Parathyroid adenoma (tissue), 2 donors: Measurements from ENCODE around the gene C17orf107.

Source experiments
- H2AFZ ChIP-seq: fragments of 300-600 bp; sonication (generic); one replicate; pipeline ENCODE4 v1.7.0; 2017; ENCODE audit warnings: antibody characterized with exemption, mild to moderate bottlenecking
- H3K27ac ChIP-seq: fragments of 300-600 bp; sonication (generic); one replicate; pipeline ENCODE4 v1.7.0; 2017
- H3K27me3 ChIP-seq: fragments of 300-600 bp; sonication (generic); one replicate; pipeline ENCODE4 v1.7.0; 2017; ENCODE audit warnings: low read length; ENCODE audit not compliant: control insufficient read depth, insufficient read depth
- H3K36me3 ChIP-seq: fragments of 300-600 bp; sonication (generic); one replicate; pipeline ENCODE4 v1.7.0; 2017; ENCODE audit warnings: low read length; ENCODE audit not compliant: control insufficient read depth, insufficient read depth
- H3K4me1 ChIP-seq: fragments of 300-600 bp; sonication (generic); one replicate; pipeline ENCODE4 v1.7.0; 2017; ENCODE audit warnings: control low read depth
- H3K4me2 ChIP-seq: fragments of 300-600 bp; sonication (generic); one replicate; pipeline ENCODE4 v1.7.0; 2017; ENCODE audit warnings: low read length
- H3K4me3 ChIP-seq: fragments of 300-600 bp; sonication (generic); one replicate; pipeline ENCODE4 v1.7.0; 2017; ENCODE audit warnings: low read depth, low read length
- H3K79me2 ChIP-seq: fragments of 300-600 bp; sonication (generic); one replicate; pipeline ENCODE4 v1.7.0; 2017; ENCODE audit warnings: control low read depth
- H3K9ac ChIP-seq: fragments of 300-600 bp; sonication (generic); one replicate; pipeline ENCODE4 v1.7.0; 2017; ENCODE audit warnings: mild to moderate bottlenecking
- H3K9me3 ChIP-seq: fragments of 300-600 bp; sonication (generic); one replicate; pipeline ENCODE4 v1.7.0; 2017; ENCODE audit warnings: low read length; ENCODE audit not compliant: control insufficient read depth
- TF ChIP-seq, protein P1 (sequence below): fragments of 300-600 bp; sonication (generic); IDR thresholded peaks from one replicate; pipeline ENCODE4 v1.7.0; 2017; ENCODE audit warnings: antibody characterized with exemption, mild to moderate bottlenecking
- donor health status: primary hyperparathyroidism.

C17orf107 gene

DNA sequence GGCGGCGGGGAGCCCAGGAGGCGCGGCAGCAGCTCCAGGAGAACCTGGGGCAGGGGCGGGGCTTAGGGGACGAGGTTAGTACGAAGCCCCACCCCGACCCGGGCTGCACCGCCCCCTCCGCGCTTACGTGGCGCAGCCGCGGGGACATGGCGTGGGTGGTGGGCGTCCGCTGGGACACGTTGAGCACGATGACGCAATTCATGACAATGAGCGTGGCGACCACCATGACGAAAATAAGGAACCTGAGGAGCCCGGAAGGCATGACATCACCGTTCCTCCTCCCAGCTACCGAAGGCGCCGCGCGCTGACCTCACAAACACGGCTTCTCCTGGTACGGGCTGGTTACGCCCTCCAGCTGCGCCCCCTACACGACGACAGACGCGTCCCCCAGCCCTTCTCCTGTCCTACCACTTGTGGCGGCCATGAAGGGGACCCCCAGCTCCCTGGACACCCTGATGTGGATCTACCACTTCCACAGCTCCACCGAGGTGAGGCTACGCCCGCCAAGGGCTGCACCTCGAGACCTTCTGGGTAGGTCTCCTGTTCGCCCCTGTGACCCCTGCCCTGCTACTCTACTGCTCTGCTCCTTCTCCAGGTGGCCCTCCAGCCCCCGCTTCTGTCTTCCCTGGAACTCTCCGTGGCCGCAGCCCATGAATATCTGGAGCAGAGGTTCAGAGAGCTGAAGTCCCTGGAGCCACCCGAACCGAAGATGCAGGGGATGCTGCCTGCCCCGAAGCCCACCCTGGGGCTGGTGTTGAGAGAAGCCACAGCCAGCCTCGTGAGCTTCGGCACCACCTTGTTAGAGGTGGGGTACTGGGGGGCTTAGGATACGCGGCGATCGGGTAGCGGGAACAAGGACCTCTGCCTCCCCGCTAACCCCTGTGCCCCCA lies at the start of gene C17orf107:
Gene C17orf107 (plus strand): TSS at position 196 of the 890 bp plus-strand sequence. CDS start 227 bp downstream, at position 423.
- Histone ChIP-seq H3K9me3 (no peaks in the 10 kb centered on the region), H3K36me3 (no peaks in the 10 kb centered on the region), H3K4me2 (peak within 1 kb of the TSS; percentile 72), H3K79me2 (no peaks in the 10 kb centered on the region), H3K4me1 (peaks cover 10% of the 10 kb centered on the region), H2AFZ (peak within 1 kb of the TSS; percentile 70), H3K27me3 (no peaks in the 10 kb centered on the region), H3K9ac (no peak within 1 kb of the TSS), H3K27ac (no peak within 1 kb of the TSS), H3K4me3 (peak within 1 kb of the TSS; percentile 53)
- TF ChIP-seq, protein P1, sequence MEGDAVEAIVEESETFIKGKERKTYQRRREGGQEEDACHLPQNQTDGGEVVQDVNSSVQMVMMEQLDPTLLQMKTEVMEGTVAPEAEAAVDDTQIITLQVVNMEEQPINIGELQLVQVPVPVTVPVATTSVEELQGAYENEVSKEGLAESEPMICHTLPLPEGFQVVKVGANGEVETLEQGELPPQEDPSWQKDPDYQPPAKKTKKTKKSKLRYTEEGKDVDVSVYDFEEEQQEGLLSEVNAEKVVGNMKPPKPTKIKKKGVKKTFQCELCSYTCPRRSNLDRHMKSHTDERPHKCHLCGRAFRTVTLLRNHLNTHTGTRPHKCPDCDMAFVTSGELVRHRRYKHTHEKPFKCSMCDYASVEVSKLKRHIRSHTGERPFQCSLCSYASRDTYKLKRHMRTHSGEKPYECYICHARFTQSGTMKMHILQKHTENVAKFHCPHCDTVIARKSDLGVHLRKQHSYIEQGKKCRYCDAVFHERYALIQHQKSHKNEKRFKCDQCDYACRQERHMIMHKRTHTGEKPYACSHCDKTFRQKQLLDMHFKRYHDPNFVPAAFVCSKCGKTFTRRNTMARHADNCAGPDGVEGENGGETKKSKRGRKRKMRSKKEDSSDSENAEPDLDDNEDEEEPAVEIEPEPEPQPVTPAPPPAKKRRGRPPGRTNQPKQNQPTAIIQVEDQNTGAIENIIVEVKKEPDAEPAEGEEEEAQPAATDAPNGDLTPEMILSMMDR: no peak

- Histone ChIP-seq H3K4me3 (no peak overlapping the region), H3K27ac (no peak overlapping the region), H3K4me1 (peaks cover 12% of the 10 kb centered on the region), H2AFZ (no peak overlapping the region), H3K27me3 (no peaks in the 10 kb centered on the region), H3K9me3 (no peaks in the 10 kb centered on the region), H3K4me2 (peak overlapping the region; percentile 41), H3K36me3 (no peaks in the 10 kb centered on the region), H3K9ac (no peak overlapping the region), H3K79me2 (peaks cover 43% of the 10 kb centered on the region)
- TF ChIP-seq, protein P1: no peak
Observed at GRCh38 chr17:4850246-4850645, 49.1 kb upstream of the C17orf107 start.

GRCh38 chr17:4851084-4851483 lies 48.3 kb upstream of the C17orf107 start:
- Histone ChIP-seq H3K4me3 (no peak overlapping the region), H3K4me1 (peaks cover 10% of the 10 kb centered on the region), H3K79me2 (peaks cover 36% of the 10 kb centered on the region), H3K36me3 (no peaks in the 10 kb centered on the region), H3K9ac (no peak overlapping the region), H3K27ac (no peak overlapping the region), H3K4me2 (peak overlapping the region; percentile 41), H3K27me3 (no peaks in the 10 kb centered on the region), H3K9me3 (no peaks in the 10 kb centered on the region), H2AFZ (no peak overlapping the region)
- TF ChIP-seq, protein P1: no peak

GRCh38 chr17:4852567-4853207 lies 46.6 kb upstream of the C17orf107 start:
- Histone ChIP-seq H2AFZ (no peak overlapping the region), H3K4me2 (no peak overlapping the region), H3K36me3 (no peaks in the 10 kb centered on the region), H3K27ac (no peak overlapping the region), H3K9me3 (no peaks in the 10 kb centered on the region), H3K79me2 (peaks cover 27% of the 10 kb centered on the region), H3K27me3 (no peaks in the 10 kb centered on the region), H3K9ac (no peak overlapping the region), H3K4me1 (peaks cover 11% of the 10 kb centered on the region), H3K4me3 (no peak overlapping the region)
- TF ChIP-seq, protein P1: no peak
